Left ventricle myocardium superior (tissue), 1 donor: Measurements from ENCODE around the gene CALML5. TPM values are rescaled to one million over a fixed set of nuclear protein-coding genes. Genes with fewer than 3 reads are reported as not detected.
"Not testable (repeated sequence)": the region's sequence is repeated elsewhere in the genome, so short reads cannot be mapped to it uniquely, and the experiment has no call there.

Source experiments
- ATAC-seq: fragments of 200-7000 bp; cut with Tn5 transposase; one replicate; pipeline ENCODE4 v1.9.1; 2020; ENCODE audit warnings: mild to moderate bottlenecking, moderate library complexity
- DNase-seq: peaks from one replicate; pipeline ENCODE4 v3.0.0-alpha.2; 2020
- intact Hi-C: fragments of 100-400 bp; cut with micrococcal nuclease; formaldehyde crosslinking; loops from one replicate; pipeline ENCODE4 v1.11.0; 2022
- total RNA-seq: library from RNA; stranded (reverse); fragmentation: NEBNext Ultra II Directional; extraction: Animal tissue kit (Norgen Biotek cat#: 25700); gene quantifications from one replicate; pipeline ENCODE4 v1.2.1, GENCODE V29; 2021
- donor health status: DM: no; HTN: yes; CAD: no; lungs with severe emphysema.

CALML5 gene
- total RNA-seq, 1 donor from 2014 or later, result not detected

DNA sequence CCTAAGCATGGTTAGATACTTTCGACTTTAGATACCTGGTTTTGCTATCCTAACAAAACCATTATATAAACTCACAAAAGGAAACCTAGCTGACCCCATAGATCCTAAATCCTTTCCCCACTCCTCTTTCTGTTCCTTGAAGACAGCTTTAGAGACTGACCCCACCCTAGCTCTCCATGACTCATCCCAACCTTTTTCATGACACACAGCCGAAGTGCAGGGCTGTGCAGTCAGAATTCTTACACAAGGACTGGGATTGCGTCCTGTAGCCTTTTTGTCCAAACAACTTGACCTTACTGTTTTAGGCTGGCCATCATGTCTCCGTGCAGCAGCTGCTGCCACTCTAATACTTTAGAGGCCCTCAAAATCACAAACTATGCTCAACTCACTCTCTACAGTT is 24.7 kb downstream of the CALML5 start:
- ATAC-seq, intact Hi-C loops, DNase-seq: not testable (repeated sequence)

DNA sequence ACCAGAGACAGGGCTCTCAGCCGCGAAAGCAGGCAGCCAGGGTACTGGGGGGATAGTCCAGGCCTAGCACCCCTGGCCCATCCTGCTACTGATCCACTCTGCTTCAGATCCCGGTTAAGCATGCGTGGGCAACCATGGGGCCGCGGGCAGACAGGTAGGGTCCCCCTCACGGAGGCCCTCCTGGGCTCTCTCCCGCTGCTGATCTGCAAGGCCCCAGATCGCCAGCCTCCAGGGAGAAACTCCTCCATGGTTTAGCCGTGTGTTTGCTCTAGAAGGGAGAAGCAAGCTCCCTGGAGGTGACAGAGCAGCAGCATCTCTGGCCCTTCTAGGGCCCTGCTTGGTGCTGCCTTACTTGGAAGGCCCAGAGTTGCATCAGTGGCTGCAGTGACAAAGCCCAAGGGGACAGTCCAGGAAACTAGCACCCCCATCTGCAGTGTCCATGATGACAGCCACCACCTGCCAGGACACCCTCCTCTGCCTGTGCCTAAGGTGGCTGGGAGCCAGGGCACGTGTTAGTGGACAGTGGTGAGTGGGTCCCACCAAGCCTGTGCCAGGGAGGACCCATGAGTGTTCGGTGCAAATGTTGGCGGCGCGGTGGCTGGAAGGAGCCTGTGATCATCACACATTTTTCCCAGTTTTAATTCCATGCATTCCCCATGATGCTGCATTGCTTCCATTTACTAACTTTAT is 29.2 kb downstream of the CALML5 start:
- intact Hi-C loops, result no loop called here
- DNase-seq (no peak), ATAC-seq (no peak)

DNA sequence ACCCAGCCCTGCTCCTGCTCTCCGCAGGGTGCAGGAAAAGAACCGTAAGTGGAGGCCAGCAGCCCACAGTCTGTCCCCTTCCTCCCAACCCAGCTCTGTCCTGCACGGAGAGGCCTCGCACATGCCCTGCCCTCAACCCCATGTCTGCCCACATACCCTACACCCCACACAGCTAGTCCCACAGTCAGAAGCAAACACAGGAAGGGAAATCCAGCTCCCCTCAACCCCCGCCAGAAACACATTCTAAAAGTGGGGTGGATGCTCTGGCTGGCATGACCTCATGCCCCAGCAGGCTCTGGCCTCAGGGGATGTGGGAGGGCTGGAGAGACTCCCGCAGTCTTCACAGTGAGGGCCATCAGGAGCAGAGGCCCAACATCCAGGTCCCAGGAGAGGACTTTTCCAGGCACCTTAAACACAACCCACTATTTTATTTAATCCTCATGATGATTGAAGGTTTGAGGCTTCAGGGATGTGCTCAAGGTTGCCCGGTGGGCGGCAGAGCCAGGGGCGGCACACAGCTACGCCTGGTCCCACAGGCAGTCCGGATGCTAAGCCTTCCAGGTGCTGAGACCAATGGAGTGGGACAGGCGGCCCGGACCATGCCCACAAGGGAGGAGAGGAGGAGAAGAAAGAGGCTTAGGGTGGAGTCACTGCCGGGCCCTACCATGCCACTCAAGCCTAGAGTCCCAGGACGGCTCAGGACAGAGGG is 29.9 kb downstream of the CALML5 start:
- intact Hi-C loops, result no loop called here
- ATAC-seq (no peak), DNase-seq (no peak)

DNA sequence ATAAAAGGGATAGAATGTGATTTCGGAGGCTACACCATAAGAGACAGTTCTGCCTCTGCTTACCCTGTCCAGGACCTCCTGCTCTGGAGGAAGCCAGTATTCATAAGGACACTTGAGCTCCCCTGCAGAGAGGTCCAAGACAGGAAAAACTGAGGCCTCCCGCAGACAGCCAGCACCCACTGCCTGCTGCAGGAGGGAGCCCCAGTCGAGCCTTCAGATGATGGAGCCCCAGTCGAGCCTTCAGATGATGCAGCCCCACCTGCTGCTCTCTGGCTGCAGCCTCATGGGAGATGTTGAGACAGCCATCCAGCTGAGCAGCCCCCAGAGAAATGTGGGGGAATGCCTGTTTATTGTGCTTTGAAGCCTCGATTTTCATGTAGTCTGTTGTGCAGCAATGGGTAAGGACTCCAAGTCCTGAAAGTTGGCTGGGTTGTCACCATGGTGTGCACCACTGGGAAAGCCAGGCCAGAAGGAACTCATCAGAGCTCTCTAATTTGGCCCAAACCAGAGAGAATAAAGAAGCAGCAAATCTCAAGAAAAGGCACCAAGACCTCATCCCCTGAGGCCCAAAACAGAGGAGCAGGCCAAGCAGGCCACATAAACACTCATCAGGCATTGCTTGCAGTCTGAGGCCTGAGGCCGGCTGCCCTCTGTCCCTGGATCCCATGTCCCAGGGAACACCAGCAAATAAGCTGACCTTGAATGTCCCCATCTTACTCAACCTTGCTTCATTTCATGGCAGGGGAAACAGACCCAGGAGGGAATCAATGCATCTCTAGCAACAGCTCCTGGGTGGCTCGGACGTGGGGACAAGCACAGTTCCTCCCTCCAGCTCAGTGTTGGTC is 30.9 kb downstream of the CALML5 start:
- peak; percentile 32 for ATAC-seq
- DNase-seq, result no peak
- intact Hi-C loops, result no loop called here

DNA sequence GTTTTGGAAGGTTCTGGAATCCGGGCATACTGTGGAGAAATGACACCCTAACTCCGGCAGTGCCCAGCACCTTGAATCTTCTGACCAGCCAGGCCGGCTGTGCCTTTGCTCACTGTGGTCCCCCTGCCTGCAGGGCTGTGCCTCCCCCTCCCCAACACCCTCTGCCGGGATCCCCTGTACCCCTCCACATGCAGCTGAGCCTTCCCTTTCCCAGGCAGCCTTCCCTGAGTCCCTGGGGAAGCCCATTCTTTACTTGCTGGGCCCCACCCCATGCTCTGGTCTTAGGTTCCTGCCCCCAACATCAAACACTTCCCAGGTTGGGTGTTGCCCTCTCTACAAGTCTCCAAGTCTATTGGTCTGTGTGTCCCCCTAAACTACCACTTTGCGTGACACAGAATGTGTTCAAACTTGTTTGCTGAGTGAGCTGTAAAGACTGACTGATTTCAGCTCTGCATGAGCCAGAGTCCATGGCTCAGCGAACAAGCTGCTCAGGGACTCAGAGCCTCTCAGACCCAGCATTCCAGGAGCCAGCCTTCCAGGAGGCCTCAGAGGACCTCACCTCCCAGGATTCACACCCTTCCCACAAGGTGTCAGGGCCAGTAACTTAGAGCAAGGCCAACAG is 31.6 kb downstream of the CALML5 start:
- intact Hi-C loops, result no loop called here
- no peak for DNase-seq
- no peak for ATAC-seq

DNA sequence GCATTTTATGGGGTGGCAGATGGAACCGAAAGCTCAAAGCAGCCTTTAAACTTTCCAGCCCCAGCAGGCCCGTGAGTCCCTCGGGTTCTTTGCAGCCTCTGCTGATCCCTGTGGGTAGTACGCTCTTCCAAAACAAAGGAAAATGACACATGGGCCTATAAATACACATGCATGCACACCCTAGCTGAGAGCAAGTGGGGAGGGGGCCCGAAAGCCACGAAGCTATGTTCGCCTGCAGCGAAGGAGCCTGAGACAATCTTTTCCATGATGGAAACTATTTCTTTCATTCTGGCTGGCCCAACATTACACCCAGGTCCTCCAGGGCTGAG is 32.2 kb downstream of the CALML5 start:
- intact Hi-C loops, result no loop called here
- DNase-seq, result no peak
- ATAC-seq, result no peak

DNA sequence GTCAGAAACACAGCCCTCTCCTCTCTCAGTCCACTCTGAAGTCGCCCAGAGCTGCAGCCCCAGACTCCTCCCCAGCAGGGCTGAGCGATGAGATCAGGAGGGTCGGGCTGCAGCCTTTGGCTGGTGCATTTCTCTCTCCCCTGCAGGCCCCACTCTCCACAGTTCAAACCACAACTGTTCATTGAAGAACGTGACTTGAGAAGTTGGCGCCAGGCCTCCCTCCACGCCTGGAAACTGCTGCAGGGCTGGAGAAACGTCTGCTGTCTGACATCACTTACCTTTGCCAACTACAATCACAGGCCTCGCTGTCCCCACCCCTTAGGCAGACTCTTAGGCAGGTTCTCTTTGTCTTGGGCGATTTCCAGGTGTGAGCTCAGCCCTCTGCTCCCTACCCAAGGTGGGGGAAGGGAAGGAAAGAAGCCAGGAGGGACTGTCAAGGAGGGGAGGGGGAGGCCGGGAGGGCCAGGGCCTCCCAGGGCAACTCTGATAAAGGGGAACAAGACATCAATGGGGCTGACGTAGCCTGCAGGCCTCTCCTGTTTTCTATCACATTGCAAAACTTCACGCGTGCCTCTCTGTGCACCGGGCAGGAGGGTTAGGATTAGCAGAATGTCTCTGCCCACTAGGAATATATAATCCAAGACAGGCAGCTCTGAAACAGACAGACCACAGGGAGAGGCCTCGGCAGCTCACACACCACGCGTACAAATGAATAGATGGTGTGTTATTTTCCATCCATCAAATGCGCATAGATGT is 32.7 kb downstream of the CALML5 start:
- DNase-seq, result no peak
- peak; percentile 51 for ATAC-seq
- intact Hi-C loops, result no loop called here

DNA sequence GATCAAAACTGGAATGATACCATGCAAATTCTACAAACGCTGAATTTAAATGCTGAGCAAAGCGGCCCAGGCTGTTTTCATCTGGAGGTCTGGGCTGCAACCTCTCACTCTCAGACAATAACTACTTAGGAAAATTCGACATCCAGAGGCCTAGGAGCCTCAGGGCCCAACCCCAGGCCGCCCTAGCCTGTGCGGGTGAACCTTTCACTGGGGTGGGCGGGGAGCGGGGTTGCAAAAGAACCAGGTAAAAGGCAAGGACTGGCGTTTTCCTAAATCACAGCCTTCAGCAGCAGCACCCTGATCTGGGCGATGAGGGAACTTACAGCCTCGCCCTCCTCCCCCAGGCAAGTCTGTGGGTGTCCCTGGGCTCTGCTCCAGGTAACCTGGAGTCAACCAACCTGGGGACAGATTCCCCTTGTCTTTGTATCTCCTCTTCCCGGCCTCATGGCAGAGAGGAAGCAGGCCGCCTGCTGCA is 33.4 kb downstream of the CALML5 start:
- no peak for ATAC-seq
- DNase-seq, result no peak
- intact Hi-C loops, result no loop called here

DNA sequence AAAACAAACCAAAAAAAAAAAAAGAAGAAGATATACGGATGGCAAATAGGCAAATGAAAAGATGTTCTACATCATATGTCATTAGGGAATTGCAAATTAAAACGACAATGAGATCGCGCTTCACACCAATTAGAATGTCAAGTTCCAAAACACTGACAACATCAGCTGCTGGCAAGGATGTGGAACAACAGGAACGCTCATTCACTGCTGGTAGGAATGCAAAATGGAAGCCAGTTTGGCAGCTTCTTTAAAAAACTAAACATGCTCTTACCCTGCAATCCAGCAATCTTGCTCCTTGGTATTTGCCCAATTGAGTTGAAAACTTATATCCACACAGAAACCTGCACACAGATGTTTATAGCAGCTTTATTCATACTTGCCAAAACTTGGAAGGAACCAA is 34.8 kb downstream of the CALML5 start:
- DNase-seq, result no peak
- ATAC-seq, result no peak
- intact Hi-C loops, result no loop called here

DNA sequence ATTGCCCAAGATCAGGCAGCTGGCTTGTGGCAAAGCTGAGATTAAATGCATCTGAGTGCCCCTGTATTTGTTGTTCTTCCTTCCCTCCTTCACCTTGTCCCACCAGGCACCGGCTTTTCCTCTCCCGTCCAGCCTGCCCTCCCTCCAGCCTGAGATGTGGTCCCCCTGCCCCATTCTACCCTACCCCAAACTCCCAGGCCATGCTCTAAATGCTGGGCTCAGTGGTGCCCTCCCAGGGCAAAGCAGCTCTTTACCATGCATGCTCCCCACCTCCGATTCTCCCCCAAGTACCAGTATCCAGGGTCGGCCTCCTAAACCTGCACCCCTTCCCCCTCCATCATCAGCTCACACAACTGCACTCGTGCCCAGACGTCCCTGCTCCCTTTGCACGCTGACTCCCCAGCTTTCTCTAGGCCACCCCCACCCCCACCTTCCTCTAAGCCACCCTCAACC is 36.5 kb downstream of the CALML5 start:
- intact Hi-C loops, result no loop called here
- no peak for DNase-seq
- ATAC-seq, result no peak

DNA sequence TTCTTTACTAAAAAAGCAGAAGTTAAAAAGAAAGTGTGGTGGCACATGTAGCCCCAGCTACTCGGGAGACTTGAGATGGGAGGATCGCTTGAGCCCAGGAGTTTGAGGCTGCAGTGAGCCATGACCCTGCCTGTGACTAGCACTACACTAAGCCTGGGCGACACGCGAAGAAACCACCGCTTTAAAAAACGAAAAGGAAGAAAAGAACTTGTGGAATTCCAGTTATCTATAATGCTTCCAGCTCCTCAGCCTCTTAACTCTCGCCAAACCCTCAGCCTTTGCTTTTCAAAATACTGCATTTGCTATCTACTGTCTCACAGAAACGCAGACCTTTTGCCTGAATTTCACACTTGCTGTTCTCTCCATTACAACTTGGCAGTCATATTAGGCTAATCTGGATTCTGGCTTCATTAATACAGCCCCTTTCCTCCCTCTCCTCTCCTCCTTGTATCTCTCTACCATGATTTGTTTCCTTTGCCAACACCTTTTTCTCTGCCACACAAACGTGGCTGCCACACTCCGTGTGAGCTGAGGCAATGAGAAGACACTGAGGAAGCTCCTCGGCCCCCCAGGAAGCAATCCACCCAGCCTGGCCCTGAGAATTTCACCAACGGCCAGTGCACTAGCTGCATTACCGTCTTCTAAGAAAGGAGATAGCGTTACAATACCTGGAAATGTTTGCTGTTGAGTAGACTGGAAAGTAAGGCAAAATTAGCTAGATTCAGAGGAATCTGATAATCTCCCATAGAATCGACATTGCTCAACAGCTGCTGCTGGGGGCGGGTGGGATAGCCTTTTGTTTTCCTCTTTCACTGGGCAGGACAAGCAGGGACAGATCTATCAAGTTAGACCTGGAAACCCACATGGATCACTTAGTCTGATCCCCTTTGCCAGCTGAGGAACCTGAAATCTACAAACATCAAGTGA is 37.2 kb downstream of the CALML5 start:
- no peak for ATAC-seq
- intact Hi-C loops, result no loop called here

DNA sequence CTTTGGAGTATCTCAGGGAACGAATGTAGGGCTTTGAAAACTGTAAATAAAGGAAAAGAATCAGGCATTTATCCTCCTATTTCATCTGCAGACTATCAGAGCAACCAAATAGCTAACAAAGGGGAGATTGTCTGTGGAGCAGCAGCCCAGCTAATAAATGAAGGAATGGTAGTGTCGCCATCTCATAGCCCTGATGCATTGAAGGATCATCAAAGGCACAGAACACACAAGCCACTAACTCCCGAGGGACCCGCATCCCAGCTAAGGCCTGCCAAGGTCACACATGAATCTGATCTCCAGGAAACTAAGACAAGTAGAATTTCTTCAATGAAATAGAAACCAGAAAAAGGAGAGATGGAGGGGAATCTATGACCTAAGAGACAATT is 38.2 kb downstream of the CALML5 start:
- intact Hi-C loops, result no loop called here
- DNase-seq (no peak), ATAC-seq (no peak)

More for the DNA sequence above, 37.2 kb downstream of the CALML5 start:
- no peak for DNase-seq

DNA sequence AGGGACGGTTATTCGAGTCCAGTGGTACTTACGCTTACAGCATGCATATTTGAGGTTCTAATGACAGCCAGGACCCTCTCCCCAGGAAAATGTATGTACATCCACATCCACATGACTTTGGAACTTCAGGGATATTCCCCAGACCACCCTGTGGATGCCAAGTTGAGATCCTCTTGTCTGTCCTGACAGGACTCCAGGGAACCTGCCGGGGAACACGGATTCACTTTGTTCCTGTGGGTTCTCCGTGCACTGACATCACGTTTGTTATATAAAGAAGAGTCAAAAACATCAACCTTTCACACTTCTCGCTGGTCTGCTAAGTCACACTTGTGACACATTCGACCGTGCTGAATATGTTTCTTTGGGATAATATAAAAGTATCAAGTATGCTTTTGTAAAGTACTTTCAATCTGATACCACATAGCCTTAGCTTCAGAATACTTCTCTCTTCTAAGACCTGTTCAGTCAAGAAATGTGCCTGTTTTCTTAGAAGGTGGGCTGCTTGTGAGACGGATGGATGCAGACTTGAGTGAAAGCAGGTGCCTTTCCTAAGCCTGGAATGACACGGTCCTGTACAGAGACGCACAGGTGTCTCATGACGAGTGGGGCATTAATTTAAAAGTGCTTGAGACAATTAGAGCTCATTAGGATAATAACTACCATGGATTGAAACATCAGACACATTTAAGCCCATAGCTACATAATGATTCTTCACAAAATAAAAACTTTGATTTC is 38.7 kb downstream of the CALML5 start:
- ATAC-seq (no peak), DNase-seq (no peak)
- intact Hi-C loops, result no loop called here

DNA sequence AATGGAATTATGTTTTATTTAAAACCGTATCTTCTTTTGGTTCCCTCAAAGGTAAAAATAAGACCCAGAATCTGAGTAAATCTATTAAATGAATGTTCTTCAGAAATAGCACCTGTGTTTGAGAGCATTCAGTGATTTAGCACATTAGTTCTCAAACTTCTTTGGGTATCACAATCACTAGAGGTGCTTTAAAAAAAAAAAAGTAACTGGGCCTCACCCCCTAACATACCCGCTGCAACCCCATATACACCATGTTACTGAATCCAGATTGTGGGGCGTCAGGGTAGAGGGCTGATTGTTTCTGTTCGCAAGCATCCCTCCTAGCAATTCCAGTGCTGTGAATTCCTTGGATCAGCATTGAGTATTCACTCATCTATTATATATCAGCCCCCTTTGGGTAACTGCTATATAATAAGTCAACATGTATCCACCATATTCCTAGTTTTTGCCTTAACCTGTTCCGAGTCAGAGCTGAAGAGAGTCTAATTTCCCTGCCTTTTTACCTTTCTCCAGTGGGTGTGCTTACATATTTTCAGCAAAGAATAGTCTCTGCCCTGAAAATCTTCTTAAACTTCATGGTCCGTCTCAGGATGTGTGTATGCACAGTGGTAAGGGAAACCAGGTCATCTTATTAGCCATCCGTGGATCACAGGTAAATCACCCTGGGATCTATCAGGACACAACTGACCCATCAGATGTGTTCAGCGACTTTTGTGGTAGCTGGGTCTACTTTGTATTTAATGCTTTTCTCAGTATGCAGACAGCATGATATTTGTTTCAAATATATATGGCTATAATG is 40.2 kb downstream of the CALML5 start:
- intact Hi-C loops, result no loop called here
- DNase-seq, result no peak
- no peak for ATAC-seq

DNA sequence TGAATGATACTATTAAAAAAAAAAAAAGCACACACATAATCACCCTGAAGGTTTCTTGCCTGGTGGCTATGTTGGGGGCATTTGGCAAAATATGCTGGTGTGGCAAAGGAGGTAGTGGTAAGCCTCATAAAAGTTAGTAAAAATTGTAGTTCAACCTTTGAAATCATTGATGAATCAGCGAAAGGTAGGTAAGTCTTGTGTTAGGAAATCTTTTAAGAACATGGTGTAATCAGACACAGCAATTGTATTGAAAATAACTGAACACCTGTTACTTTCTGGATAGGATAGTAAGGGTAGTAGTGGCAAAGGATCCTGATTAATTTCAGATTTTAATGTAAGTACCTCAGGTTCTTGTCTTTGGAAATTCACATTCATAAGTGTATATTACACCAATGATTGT is 40.9 kb downstream of the CALML5 start:
- no peak for DNase-seq
- intact Hi-C loops, result no loop called here

DNA sequence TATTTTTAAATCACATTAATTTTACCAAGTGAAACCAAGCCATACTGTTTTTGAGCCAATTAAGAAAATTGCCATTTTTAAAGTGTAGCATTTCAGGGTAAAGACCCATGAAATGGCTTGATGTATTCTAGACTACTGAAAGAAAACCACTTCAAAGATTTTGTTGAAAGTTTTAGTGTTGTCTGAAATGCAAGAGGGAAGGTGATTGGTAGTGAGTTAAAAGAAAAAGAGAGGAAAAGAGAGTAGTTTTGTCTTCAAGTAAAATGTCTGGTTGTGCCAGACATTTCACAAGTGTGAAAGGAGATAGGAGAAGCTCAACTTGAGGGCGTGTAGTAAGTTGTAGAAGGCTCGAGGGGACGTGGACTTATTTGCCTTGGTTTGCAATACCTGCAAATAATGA is 41.6 kb downstream of the CALML5 start:
- intact Hi-C loops, result no loop called here
- ATAC-seq, result no peak

More for the DNA sequence above, 40.9 kb downstream of the CALML5 start:
- no peak for ATAC-seq

More for the DNA sequence above, 41.6 kb downstream of the CALML5 start:
- DNase-seq, result no peak
